Kidney epithelial cell (primary cell): Measurements from ENCODE around the gene DOCK9. TPM values are rescaled to one million over a fixed set of nuclear protein-coding genes. Genes with fewer than 3 reads are reported as not detected.
"Not testable (repeated sequence)": the region's sequence is repeated elsewhere in the genome, so short reads cannot be mapped to it uniquely, and the experiment has no call there.

Source experiments
- DNase-seq: peaks from one replicate; pipeline ENCODE4 v3.0.0-alpha.2; 2010; ENCODE audit warnings: low read depth
- H3K27me3 ChIP-seq: 2 replicates; pipeline ENCODE4 v1.6.0; 2011; ENCODE audit warnings: low read length; ENCODE audit not compliant: control insufficient read depth, insufficient read depth
- H3K36me3 ChIP-seq: 2 replicates; pipeline ENCODE4 v1.5.1; 2011; ENCODE audit warnings: low read length; ENCODE audit not compliant: control insufficient read depth, insufficient read depth
- H3K4me3 ChIP-seq: 2 replicates; pipeline ENCODE4 v1.5.1; 2011; ENCODE audit warnings: low read depth, mild to moderate bottlenecking, control low read depth, low read length
- CTCF ChIP-seq: IDR thresholded peaks from 2 replicates; pipeline ENCODE4 v1.5.1; 2011; ENCODE audit warnings: mild to moderate bottlenecking, moderate library complexity, low read length, control low read depth, inconsistent platforms; ENCODE audit not compliant: insufficient read depth, poor library complexity, severe bottlenecking
- total RNA-seq: library from RNA; depleted of rRNA; stranded (reverse); fragments of >200 nt; gene quantifications from 2 replicates; pipeline ENCODE4 v1.2.3, GENCODE V29; 2015

The DOCK9 gene
- total RNA-seq, 1 donor from 2014 or later, result 226 TPM

- no peak overlapping the region for H3K4me3 ChIP-seq
- H3K27me3 ChIP-seq, result no peaks in the 10 kb centered on the region
- no peaks in the 10 kb centered on the region for H3K36me3 ChIP-seq
- no peak for DNase-seq
- no peak for TF ChIP-seq CTCF
Observed at GRCh38 chr13:98761126-98761985, 216.5 kb downstream of the DOCK9 start.

GRCh38 chr13:98755729-98756128, 222.1 kb downstream of the DOCK9 start:
- peaks cover 19% of the 10 kb centered on the region for H3K27me3 ChIP-seq
- no peaks in the 10 kb centered on the region for H3K36me3 ChIP-seq
- DNase-seq, result no peak
- no peak for TF ChIP-seq CTCF
- no peak overlapping the region for H3K4me3 ChIP-seq

GRCh38 chr13:98755116-98755515, 222.7 kb downstream of the DOCK9 start:
- H3K27me3 ChIP-seq, result peaks cover 19% of the 10 kb centered on the region

GRCh38 chr13:98754468-98754867, 223.4 kb downstream of the DOCK9 start:
- DNase-seq, H3K4me3 ChIP-seq, H3K36me3 ChIP-seq: not testable (repeated sequence)
- peaks cover 19% of the 10 kb centered on the region for H3K27me3 ChIP-seq

More at GRCh38 chr13:98755116-98755515, 222.7 kb downstream of the DOCK9 start:
- DNase-seq, result no peak
- Histone ChIP-seq H3K4me3 (no peak overlapping the region), H3K36me3 (no peaks in the 10 kb centered on the region)
- TF ChIP-seq CTCF, result no peak

GRCh38 chr13:98752467-98753290, 225.2 kb downstream of the DOCK9 start, which contains the start of gene SLC15A1:
Gene SLC15A1 (minus strand): TSS chr13:98752672. CDS start chr13:98752598, 74 bp downstream.
- no peak for TF ChIP-seq CTCF
- DNase-seq, result no peak
- Histone ChIP-seq H3K4me3 (peak within 1 kb of the TSS; percentile 32), H3K27me3 (peaks cover 19% of the 10 kb centered on the region), H3K36me3 (no peaks in the 10 kb centered on the region)

GRCh38 chr13:98751861-98752466, 225.9 kb downstream of the DOCK9 start:
- H3K4me3 ChIP-seq, result peak overlapping the region; percentile 32
- DNase-seq, result no peak
- H3K36me3 ChIP-seq, result no peaks in the 10 kb centered on the region
- no peak for TF ChIP-seq CTCF
- peaks cover 19% of the 10 kb centered on the region for H3K27me3 ChIP-seq
